SK-N-SH treated with all-trans-retinoic acid at 6 μM for 48 hours (cell line): ENCODE data around the gene IL12B.
"Not testable (repeated sequence)": the region's sequence is repeated elsewhere in the genome, so short reads cannot be mapped to it uniquely, and the experiment has no call there.

Experiments
- ATAC-seq: fragments of 200-7000 bp; cut with Tn5 transposase; 3 replicates; pipeline ENCODE4 v1.9.1; 2020; ENCODE audit warnings: mild to moderate bottlenecking, moderate library complexity
- ARNTL ChIP-seq: fragments of 450-650 bp; formaldehyde crosslinking; IDR thresholded peaks from 2 replicates; pipeline ENCODE4 v1.5.0; 2020; ENCODE audit warnings: low read depth, mild to moderate bottlenecking, moderate library complexity, borderline replicate concordance
- BACH2 ChIP-seq: fragments of 250-450 bp; sonication (Bioruptor Pico); IDR thresholded peaks from 2 replicates; pipeline ENCODE4 v1.9.0; 2021; ENCODE audit warnings: mild to moderate bottlenecking, borderline replicate concordance
- CREB5 ChIP-seq: fragments of 250-450 bp; sonication (Bioruptor Pico); IDR thresholded peaks from 2 replicates; pipeline ENCODE4 v1.5.1; 2020; ENCODE audit warnings: low read depth, mild to moderate bottlenecking, moderate library complexity
- CSRNP3 ChIP-seq: fragments of 250-450 bp; sonication (Bioruptor Pico); IDR thresholded peaks from 2 replicates; pipeline ENCODE4 v1.5.1; 2021; ENCODE audit warnings: mild to moderate bottlenecking, moderate library complexity
- ESRRG ChIP-seq: fragments of 250-450 bp; sonication (Bioruptor Pico); IDR thresholded peaks from 2 replicates; pipeline ENCODE4 v1.6.1; 2021; ENCODE audit warnings: mild to moderate bottlenecking
- GLIS3 ChIP-seq: fragments of 250-450 bp; sonication (Bioruptor Pico); IDR thresholded peaks from 2 replicates; pipeline ENCODE4 v1.5.0; 2020; ENCODE audit warnings: mild to moderate bottlenecking, moderate library complexity
- ISL1 ChIP-seq: fragments of 250-450 bp; sonication (Bioruptor Pico); IDR thresholded peaks from 2 replicates; pipeline ENCODE4 v2.1.2; 2022; ENCODE audit warnings: mild to moderate bottlenecking, moderate library complexity
- OSR1 ChIP-seq: fragments of 250-450 bp; sonication (Bioruptor Pico); IDR thresholded peaks from 2 replicates; pipeline ENCODE4 v1.8.0; 2022; ENCODE audit warnings: moderate library complexity, mild to moderate bottlenecking, inconsistent platforms
- PATZ1 ChIP-seq: fragments of 250-450 bp; sonication (Bioruptor Pico); IDR thresholded peaks from 2 replicates; pipeline ENCODE4 v1.8.0; 2020; ENCODE audit warnings: mild to moderate bottlenecking, moderate library complexity, borderline replicate concordance
- POU6F1 ChIP-seq: fragments of 250-450 bp; sonication (Bioruptor Pico); IDR thresholded peaks from 2 replicates; pipeline ENCODE4 v1.8.0; 2021; ENCODE audit warnings: low read depth, mild to moderate bottlenecking, moderate library complexity, borderline replicate concordance
- PPARA ChIP-seq: fragments of 250-450 bp; sonication (Bioruptor Pico); IDR thresholded peaks from 2 replicates; pipeline ENCODE4 v1.5.0; 2020; ENCODE audit warnings: mild to moderate bottlenecking, borderline replicate concordance
- SNAI2 ChIP-seq: fragments of 250-450 bp; sonication (Bioruptor Pico); IDR thresholded peaks from 2 replicates; pipeline ENCODE4 v1.5.0; 2020; ENCODE audit warnings: mild to moderate bottlenecking, moderate library complexity
- TOX ChIP-seq: fragments of 250-450 bp; sonication (Bioruptor Pico); IDR thresholded peaks from 2 replicates; pipeline ENCODE4 v1.8.0; 2021; ENCODE audit warnings: mild to moderate bottlenecking, moderate library complexity, borderline replicate concordance
- TSHZ2 ChIP-seq: fragments of 250-450 bp; sonication (Bioruptor Pico); IDR thresholded peaks from 2 replicates; pipeline ENCODE4 v1.5.0; 2020; ENCODE audit warnings: mild to moderate bottlenecking, moderate library complexity
- ZC3H10 ChIP-seq: fragments of 250-450 bp; sonication (Bioruptor Pico); IDR thresholded peaks from 2 replicates; pipeline ENCODE4 v1.5.1; 2021; ENCODE audit warnings: mild to moderate bottlenecking, moderate library complexity
- ZFP3 ChIP-seq: fragments of 250-450 bp; sonication (Bioruptor Pico); IDR thresholded peaks from 2 replicates; pipeline ENCODE4 v1.5.0; 2020; ENCODE audit warnings: mild to moderate bottlenecking, moderate library complexity
- ZFP30 ChIP-seq: fragments of 450-650 bp; formaldehyde crosslinking; IDR thresholded peaks from 2 replicates; pipeline ENCODE4 v1.5.0; 2022; ENCODE audit warnings: mild to moderate bottlenecking, moderate library complexity

The IL12B gene

GRCh38 chr5:159274676-159275075, 55.6 kb downstream of the IL12B start:
- ATAC-seq, result no peak
- TF ChIP-seq ARNTL (CRISPR knock-in tag) (no peak), ZFP3 (no peak), BACH2 (CRISPR knock-in tag) (no peak)

- TF ChIP-seq TSHZ2 (CRISPR knock-in tag) (no peak), BACH2 (CRISPR knock-in tag) (no peak), OSR1 (no peak), SNAI2 (CRISPR knock-in tag) (no peak), CSRNP3 (CRISPR knock-in tag) (no peak), ARNTL (CRISPR knock-in tag) (no peak), ZFP30 (CRISPR knock-in tag) (no peak), PPARA (CRISPR knock-in tag) (no peak), TOX (CRISPR knock-in tag) (no peak), ZFP3 (no peak), CREB5 (CRISPR knock-in tag) (no peak), POU6F1 (CRISPR knock-in tag) (no peak), ISL1 (CRISPR knock-in tag) (no peak)
- TF ChIP-seq, all 23 proteins: peak for 0
- ATAC-seq, result no peak
Observed at GRCh38 chr5:159273923-159274322, 56.4 kb downstream of the IL12B start.

GRCh38 chr5:159269723-159270122, 60.6 kb downstream of the IL12B start:
- no peak for ATAC-seq
- no peak for TF ChIP-seq PATZ1 (CRISPR knock-in tag)
- no peak for TF ChIP-seq PPARA (CRISPR knock-in tag)
- TF ChIP-seq OSR1, result no peak
- TF ChIP-seq GLIS3, result no peak
- no peak for TF ChIP-seq ESRRG (CRISPR knock-in tag)
- TF ChIP-seq ZC3H10 (CRISPR knock-in tag), result no peak
- no peak for TF ChIP-seq ARNTL (CRISPR knock-in tag)

GRCh38 chr5:159266764-159267163, 63.5 kb downstream of the IL12B start:
- not testable (repeated sequence) for ATAC-seq
